Stimulated activated naive CD8-positive, alpha-beta T cell treated with anti-CD3 and anti-CD28 coated beads, Interleukin-15, amount 100 ng/mL, for 72 hours (primary cell): ENCODE measurements around the gene CD22.

Source experiments
- ATAC-seq: fragments of 150-1000 bp; cut with Tn5 transposase; 2 replicates; pipeline ENCODE4 v1.10.0; 2021; ENCODE audit warnings: mild to moderate bottlenecking, moderate library complexity
- DNase-seq, 2 donors: peaks; one replicate each; pipeline ENCODE4 v3.0.0; 2021 to 2022
- H3K27ac Mint-ChIP-seq, 2 donors: one replicate each; pipeline ENCODE4 v1.8.0; 2022; ENCODE audit warnings: mild to moderate bottlenecking in 2 of 2, mixed read lengths in 2 of 2, moderate library complexity in 2 of 2
- H3K27me3 Mint-ChIP-seq: one replicate; pipeline ENCODE4 v1.8.0; 2022; ENCODE audit warnings: mixed read lengths
- H3K4me1 Mint-ChIP-seq: one replicate; pipeline ENCODE4 v1.8.0; 2022; ENCODE audit warnings: mild to moderate bottlenecking, mixed read lengths
- H3K4me3 Mint-ChIP-seq, 2 donors: one replicate each; pipeline ENCODE4 v1.8.0; 2022; ENCODE audit warnings: mild to moderate bottlenecking in 2 of 2, mixed read lengths in 2 of 2, moderate library complexity in 1 of 2
- H3K9me3 Mint-ChIP-seq, 2 donors: one replicate each; pipeline ENCODE4 v1.8.0; 2022; ENCODE audit warnings: mixed read lengths in 2 of 2

CD22 gene

GRCh38 chr19:35292421-35293362 is 36.3 kb upstream of the CD22 start:
- Mint-ChIP-seq H3K27ac (no peak overlapping the region), H3K9me3 (no peaks in the 10 kb centered on the region), H3K4me3 (no peak overlapping the region), H3K4me1 (no peaks in the 10 kb centered on the region), H3K27me3 (no peaks in the 10 kb centered on the region)
- DNase-seq (no peak), ATAC-seq (no peak)

- H3K27ac Mint-ChIP-seq = no peak overlapping the region
- no peak overlapping the region for H3K4me3 Mint-ChIP-seq
- no peaks in the 10 kb centered on the region for H3K27me3 Mint-ChIP-seq
- no peaks in the 10 kb centered on the region for H3K9me3 Mint-ChIP-seq
- ATAC-seq (no peak), DNase-seq (no peak)
- no peaks in the 10 kb centered on the region for H3K4me1 Mint-ChIP-seq
Observed at GRCh38 chr19:35293363-35293739, 35.6 kb upstream of the CD22 start.

GRCh38 chr19:35293808-35294207 is 35.2 kb upstream of the CD22 start:
- DNase-seq = no peak
- no peak overlapping the region for H3K4me3 Mint-ChIP-seq

GRCh38 chr19:35294328-35294727 is 34.7 kb upstream of the CD22 start:
- no peak for DNase-seq
- Mint-ChIP-seq H3K27ac (no peak overlapping the region), H3K4me1 (no peaks in the 10 kb centered on the region), H3K4me3 (no peak overlapping the region), H3K9me3 (no peaks in the 10 kb centered on the region), H3K27me3 (no peaks in the 10 kb centered on the region)
- no peak for ATAC-seq

More at GRCh38 chr19:35293808-35294207, 35.2 kb upstream of the CD22 start:
- H3K4me1 Mint-ChIP-seq = no peaks in the 10 kb centered on the region
- no peaks in the 10 kb centered on the region for H3K9me3 Mint-ChIP-seq
- no peak overlapping the region for H3K27ac Mint-ChIP-seq
- no peaks in the 10 kb centered on the region for H3K27me3 Mint-ChIP-seq
- ATAC-seq = no peak

- Mint-ChIP-seq H3K9me3 (no peaks in the 10 kb centered on the region), H3K27ac (no peak overlapping the region), H3K27me3 (no peaks in the 10 kb centered on the region), H3K4me3 (peak overlapping the region in 1 of 2 donors; percentile 21), H3K4me1 (no peaks in the 10 kb centered on the region)
- ATAC-seq (no peak), DNase-seq (no peak)
Observed at GRCh38 chr19:35294859-35295791, 33.9 kb upstream of the CD22 start.

- Mint-ChIP-seq H3K27ac (no peak overlapping the region), H3K4me3 (peak overlapping the region; percentile 21 to 34), H3K4me1 (no peaks in the 10 kb centered on the region), H3K9me3 (no peaks in the 10 kb centered on the region), H3K27me3 (no peaks in the 10 kb centered on the region)
- peak; percentile 37 to 57 for DNase-seq
- peak; percentile 79 for ATAC-seq
Observed at GRCh38 chr19:35295792-35296462, 33.1 kb upstream of the CD22 start.

- Mint-ChIP-seq H3K9me3 (no peaks in the 10 kb centered on the region), H3K27me3 (no peaks in the 10 kb centered on the region), H3K4me1 (no peaks in the 10 kb centered on the region), H3K27ac (no peak overlapping the region), H3K4me3 (no peak overlapping the region)
- DNase-seq = no peak
- peak; percentile 59 for ATAC-seq
Observed at GRCh38 chr19:35296644-35297514, 32.1 kb upstream of the CD22 start.

- Mint-ChIP-seq H3K27ac (no peak overlapping the region), H3K27me3 (no peaks in the 10 kb centered on the region), H3K4me1 (no peaks in the 10 kb centered on the region), H3K4me3 (no peak overlapping the region), H3K9me3 (no peaks in the 10 kb centered on the region)
- DNase-seq (no peak), ATAC-seq (no peak)
Observed at GRCh38 chr19:35297515-35297848, 31.5 kb upstream of the CD22 start.

- Mint-ChIP-seq H3K4me1 (no peaks in the 10 kb centered on the region), H3K4me3 (no peak overlapping the region), H3K27me3 (no peaks in the 10 kb centered on the region), H3K9me3 (no peaks in the 10 kb centered on the region), H3K27ac (no peak overlapping the region)
- ATAC-seq = no peak
- DNase-seq = no peak
Observed at GRCh38 chr19:35297922-35298321, 31.1 kb upstream of the CD22 start.

- ATAC-seq = no peak
- no peak overlapping the region for H3K27ac Mint-ChIP-seq
Observed at GRCh38 chr19:35298561-35298972, 30.4 kb upstream of the CD22 start.

GRCh38 chr19:35299523-35300338 is 29.3 kb upstream of the CD22 start:
- H3K9me3 Mint-ChIP-seq = no peaks in the 10 kb centered on the region
- no peak overlapping the region for H3K27ac Mint-ChIP-seq
- ATAC-seq (no peak), DNase-seq (no peak)
- no peak overlapping the region for H3K4me3 Mint-ChIP-seq
- H3K4me1 Mint-ChIP-seq = no peaks in the 10 kb centered on the region
- peaks cover 1% of the 10 kb centered on the region for H3K27me3 Mint-ChIP-seq

More at GRCh38 chr19:35298561-35298972, 30.4 kb upstream of the CD22 start:
- Mint-ChIP-seq H3K9me3 (no peaks in the 10 kb centered on the region), H3K4me1 (no peaks in the 10 kb centered on the region), H3K4me3 (no peak overlapping the region), H3K27me3 (no peaks in the 10 kb centered on the region)
- no peak for DNase-seq

- no peaks in the 10 kb centered on the region for H3K4me1 Mint-ChIP-seq
- H3K27me3 Mint-ChIP-seq = peaks cover 7% of the 10 kb centered on the region
- ATAC-seq = no peak
- H3K4me3 Mint-ChIP-seq = no peak overlapping the region
- no peaks in the 10 kb centered on the region for H3K9me3 Mint-ChIP-seq
- H3K27ac Mint-ChIP-seq = no peak overlapping the region
- no peak for DNase-seq
Observed at GRCh38 chr19:35300339-35300649, 28.7 kb upstream of the CD22 start.

GRCh38 chr19:35301961-35302360 is 27.0 kb upstream of the CD22 start:
- H3K27me3 Mint-ChIP-seq = peaks cover 7% of the 10 kb centered on the region

GRCh38 chr19:35302446-35302845 is 26.5 kb upstream of the CD22 start:
- Mint-ChIP-seq H3K27me3 (peaks cover 7% of the 10 kb centered on the region), H3K4me1 (peaks cover 5% of the 10 kb centered on the region), H3K9me3 (no peaks in the 10 kb centered on the region), H3K27ac (no peak overlapping the region), H3K4me3 (no peak overlapping the region)
- ATAC-seq (no peak), DNase-seq (no peak)

More at GRCh38 chr19:35301961-35302360, 27.0 kb upstream of the CD22 start:
- DNase-seq (no peak), ATAC-seq (no peak)
- Mint-ChIP-seq H3K4me1 (peaks cover 4% of the 10 kb centered on the region), H3K27ac (peak overlapping the region in 1 of 2 donors; percentile 72), H3K4me3 (no peak overlapping the region), H3K9me3 (no peaks in the 10 kb centered on the region)
